Measurements from ENCODE around the gene USH2A.

- TF ChIP-seq CTCF (IDR thresholded peaks at IDR 0.05; ENCODE audit: low read length) (no peak), EZH2 (optimal IDR thresholded peaks at IDR 0.05; ENCODE audit: low read depth, low read length) (no peak), EZH2phosphoT487 (IDR thresholded peaks at IDR 0.05; ENCODE audit: low read length) (no peak)
Observed at GRCh38 chr1:215894617-215895016, 528.6 kb downstream of the USH2A start.
